ENCODE measurements around the gene ZBTB7C.

GRCh38 chr18:48394176-48394575 is 15.0 kb downstream of the ZBTB7C start:
- no peak for TF ChIP-seq POU2F2 (IDR thresholded peaks at IDR 0.05; ENCODE audit: low read depth, low read length)
- TF ChIP-seq POLR2A (IDR thresholded peaks at IDR 0.05; ENCODE audit: low read depth, low read length): no peak
- TF ChIP-seq POLR2AphosphoS5 (IDR thresholded peaks at IDR 0.05; ENCODE audit: low read depth, low read length): no peak
- TF ChIP-seq PAX5 (IDR thresholded peaks at IDR 0.05; ENCODE audit: insufficient read depth, low read length, severe bottlenecking): no peak
- no peak for TF ChIP-seq TAF1 (IDR thresholded peaks at IDR 0.05; ENCODE audit: low read depth, low read length)

Measured in GM12891 (cell line).